Limb (tissue), 2 donors: ENCODE data around the gene FNBP1.
A peak's percentile ranks its signal among the peaks of the same experiment; 100 is the strongest.
"Not testable (repeated sequence)": the region's sequence is repeated elsewhere in the genome, so short reads cannot be mapped to it uniquely, and the experiment has no call there.

Source experiments
- DNase-seq, 2 donors: peaks; one replicate each; pipeline ENCODE4 v3.0.0-alpha.2; 2016; ENCODE audit errors: extremely low spot score in 2 of 2

FNBP1 gene

GRCh38 chr9:129895376-129896268 is 147.4 kb downstream of the FNBP1 start:
- no peak for DNase-seq

GRCh38 chr9:129894120-129894823 is 148.7 kb downstream of the FNBP1 start:
- DNase-seq = no peak

- DNase-seq = no peak
Measured at GRCh38 chr9:129891569-129891968, 151.4 kb downstream of the FNBP1 start.

- not testable (repeated sequence) for DNase-seq
Measured at GRCh38 chr9:129890718-129891299, 152.2 kb downstream of the FNBP1 start.

- no peak for DNase-seq
Measured at GRCh38 chr9:129889941-129890717, 152.9 kb downstream of the FNBP1 start.

DNA sequence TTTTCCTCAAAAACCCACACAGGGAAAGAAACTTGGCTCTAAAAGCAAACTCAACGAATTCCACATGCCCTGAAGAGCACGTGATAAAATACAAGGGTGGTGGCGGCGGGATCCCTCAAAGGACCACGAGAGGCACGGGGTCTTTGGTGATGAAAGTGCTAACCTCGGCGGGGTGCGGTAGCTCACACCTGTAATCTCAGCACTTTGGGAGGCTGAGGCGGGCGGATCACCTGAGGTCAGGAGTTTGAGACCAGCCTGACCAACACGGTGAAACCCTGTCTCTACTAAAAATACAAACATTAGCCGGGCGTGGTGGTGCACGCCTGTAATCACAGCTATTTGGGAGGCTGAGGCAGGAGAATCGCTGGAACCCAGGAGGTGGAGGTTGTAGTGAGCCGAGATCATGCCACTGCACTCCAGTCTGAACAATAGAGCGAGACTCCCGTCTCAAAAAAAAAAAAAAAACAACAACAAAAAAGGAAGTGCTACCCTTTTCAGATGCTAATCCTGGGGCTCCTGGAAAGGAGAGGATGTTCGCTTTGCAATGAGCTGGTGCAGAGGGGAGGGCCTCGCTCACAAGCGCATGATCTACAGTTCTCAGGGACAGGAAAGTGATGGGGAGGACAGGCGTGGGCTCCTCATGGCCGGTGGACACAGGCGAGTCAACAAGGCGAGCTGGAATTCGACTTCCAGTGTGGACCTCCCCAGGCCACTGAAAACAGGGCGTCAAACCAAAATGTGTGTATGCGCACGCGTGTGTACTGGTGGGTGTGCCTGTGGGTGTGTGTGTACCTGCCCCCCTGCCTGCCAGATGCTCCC is 153.7 kb downstream of the FNBP1 start:
- DNase-seq = no peak

DNA sequence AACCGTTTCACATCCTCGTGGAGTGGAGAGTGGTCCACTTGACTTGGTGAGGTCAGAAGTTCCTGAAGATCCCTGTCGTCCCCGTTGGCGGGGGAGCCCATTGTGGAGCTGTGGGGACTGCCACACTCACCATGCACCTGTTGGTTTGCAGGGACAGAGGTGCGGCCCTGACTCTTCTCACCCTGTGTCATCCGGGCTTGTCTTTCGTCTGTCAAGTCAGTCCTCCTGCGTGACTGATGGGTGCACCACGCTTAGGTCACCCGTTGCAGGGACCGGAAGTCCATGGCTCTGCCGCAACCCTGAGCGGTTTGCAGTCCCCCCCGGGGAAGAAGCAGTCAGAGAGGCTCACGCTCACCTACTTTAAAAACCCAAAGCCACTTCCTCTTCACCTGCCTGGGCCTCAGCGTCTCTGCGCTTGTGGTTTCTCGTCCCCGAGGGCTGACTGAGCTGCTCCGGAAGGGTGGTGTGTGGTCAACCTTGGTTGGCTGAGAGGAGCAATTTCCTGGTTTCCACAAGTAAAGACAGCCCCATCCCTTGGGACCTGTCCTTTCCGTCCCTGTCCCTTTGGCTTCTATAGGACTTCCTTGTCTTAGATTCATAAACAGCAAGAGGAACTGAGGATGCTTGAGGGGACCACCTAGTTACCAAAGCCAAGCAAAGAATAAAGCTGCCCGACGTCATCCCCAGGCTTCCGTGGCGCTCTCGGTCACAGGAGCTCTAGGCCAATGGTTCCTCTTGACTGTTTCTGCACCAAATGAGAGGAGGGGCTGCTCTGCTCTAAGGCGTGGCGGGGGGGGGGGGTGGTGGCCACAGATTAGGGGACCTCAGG is 154.5 kb downstream of the FNBP1 start:
- no peak for DNase-seq

- no peak for DNase-seq
Measured at GRCh38 chr9:129887334-129888292, 155.4 kb downstream of the FNBP1 start.

GRCh38 chr9:129886226-129887174 is 156.5 kb downstream of the FNBP1 start:
- peak in 1 of 2 donors; percentile 46 for DNase-seq

DNA sequence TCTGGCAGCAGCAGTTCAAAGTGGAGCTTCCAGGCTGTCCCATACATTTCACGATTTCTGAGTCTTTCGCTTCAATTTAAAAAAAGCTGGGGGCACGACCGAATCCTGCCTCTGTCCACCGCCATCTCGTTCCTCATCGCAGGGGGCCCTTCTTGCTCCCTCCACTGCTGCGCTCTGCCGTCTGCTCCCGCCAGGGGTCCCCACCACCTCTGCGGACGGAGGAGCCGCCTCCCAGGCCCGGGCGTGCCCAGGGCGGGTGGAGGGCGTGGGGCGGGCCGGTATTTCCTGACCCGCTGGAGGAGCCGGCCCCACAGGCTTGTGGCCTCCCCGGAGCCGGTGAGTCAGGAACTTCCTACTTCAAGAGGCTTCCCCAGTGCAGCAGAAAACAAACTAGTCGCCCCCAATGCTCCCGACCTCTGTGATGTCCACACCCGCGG is 157.3 kb downstream of the FNBP1 start:
- DNase-seq = peak; percentile 80 to 91

GRCh38 chr9:129885018-129885669 is 157.8 kb downstream of the FNBP1 start:
- peak in 1 of 2 donors; percentile 48 for DNase-seq

GRCh38 chr9:129884220-129885017 is 158.6 kb downstream of the FNBP1 start:
- DNase-seq = peak; percentile 59 to 83

GRCh38 chr9:129881547-129882324 is 161.3 kb downstream of the FNBP1 start:
- DNase-seq = no peak

GRCh38 chr9:129880654-129881546 is 162.1 kb downstream of the FNBP1 start:
- peak; percentile 63 to 80 for DNase-seq
